Measurements from ENCODE around the gene RFLNA. TPM values are rescaled to one million over a fixed set of nuclear protein-coding genes. Genes with fewer than 3 reads are reported as not detected.

Gene RFLNA, protein sequence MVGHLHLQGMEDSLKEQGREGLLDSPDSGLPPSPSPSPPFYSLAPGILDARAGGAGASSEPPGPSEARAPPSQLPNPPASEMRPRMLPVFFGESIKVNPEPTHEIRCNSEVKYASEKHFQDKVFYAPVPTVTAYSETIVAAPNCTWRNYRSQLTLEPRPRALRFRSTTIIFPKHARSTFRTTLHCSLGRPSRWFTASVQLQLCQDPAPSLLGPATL
- total RNA-seq: not detected

DNA sequence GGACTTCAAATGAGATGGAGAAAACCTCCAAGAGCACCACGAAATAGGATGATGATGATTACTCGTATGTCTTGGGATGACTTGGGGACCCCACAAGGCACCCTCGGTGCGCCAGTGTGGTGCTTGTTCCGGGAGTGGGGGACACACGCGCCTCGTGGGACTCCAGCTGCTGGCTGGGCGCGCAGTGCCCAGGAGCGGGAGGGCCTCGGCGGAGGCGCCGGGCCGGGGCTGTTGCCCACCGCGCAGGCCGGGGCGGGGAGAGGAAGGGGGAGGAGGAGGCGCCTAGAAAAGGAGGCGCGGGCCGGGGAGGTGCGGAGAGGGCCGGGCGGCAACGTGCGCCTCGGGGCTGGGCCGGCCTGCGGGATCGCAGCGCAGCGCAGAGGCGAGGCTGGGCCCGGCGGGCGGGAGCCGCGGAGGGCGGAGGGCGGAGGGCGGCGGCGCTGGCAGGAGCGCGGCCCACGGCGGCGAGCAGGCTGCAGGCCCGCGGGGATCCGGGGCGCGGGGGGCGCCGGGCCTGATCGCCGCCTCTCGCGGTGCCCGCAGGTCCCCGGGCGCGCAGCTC, at the start of gene RFLNA:
Gene RFLNA (plus strand): TSS at position 314 of the 562 bp plus-strand sequence. CDS start 337 bp downstream, outside the sequence.
- CTCF ChIA-PET: no interaction called here
- Mint-ChIP-seq H3K4me3 (no peak within 1 kb of the TSS), H3K9me3 (ENCODE audit: low read depth) (no peaks in the 10 kb centered on the region), H3K36me3 (no peaks in the 10 kb centered on the region), H3K27ac (no peak within 1 kb of the TSS), H3K27me3 (peaks cover 49% of the 10 kb centered on the region), H3K4me1 (peaks cover 1% of the 10 kb centered on the region)
- no peak for ATAC-seq
- DNase-seq: no peak

DNA sequence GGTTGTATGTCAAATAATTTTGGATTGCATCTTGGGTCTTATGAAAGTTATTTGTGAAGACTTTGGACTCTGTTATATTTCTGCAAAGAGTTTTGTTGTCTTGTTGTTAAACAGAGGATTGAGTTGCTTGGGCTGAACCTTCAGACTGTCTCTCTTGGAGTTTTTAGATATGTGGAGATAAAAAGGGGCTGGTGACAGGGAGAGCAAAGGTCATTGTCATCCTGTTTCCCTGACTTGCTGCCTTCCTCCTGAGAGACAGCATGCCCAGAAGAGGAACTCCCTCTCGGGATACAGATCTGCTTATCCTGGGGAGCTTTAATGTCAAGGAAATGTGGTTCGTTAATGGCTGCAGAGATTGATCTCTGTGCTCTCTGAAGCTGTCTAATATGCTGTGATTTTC, 47.6 kb upstream of the RFLNA start:
- no peak for ATAC-seq
- CTCF ChIA-PET: no interaction called here

DNA sequence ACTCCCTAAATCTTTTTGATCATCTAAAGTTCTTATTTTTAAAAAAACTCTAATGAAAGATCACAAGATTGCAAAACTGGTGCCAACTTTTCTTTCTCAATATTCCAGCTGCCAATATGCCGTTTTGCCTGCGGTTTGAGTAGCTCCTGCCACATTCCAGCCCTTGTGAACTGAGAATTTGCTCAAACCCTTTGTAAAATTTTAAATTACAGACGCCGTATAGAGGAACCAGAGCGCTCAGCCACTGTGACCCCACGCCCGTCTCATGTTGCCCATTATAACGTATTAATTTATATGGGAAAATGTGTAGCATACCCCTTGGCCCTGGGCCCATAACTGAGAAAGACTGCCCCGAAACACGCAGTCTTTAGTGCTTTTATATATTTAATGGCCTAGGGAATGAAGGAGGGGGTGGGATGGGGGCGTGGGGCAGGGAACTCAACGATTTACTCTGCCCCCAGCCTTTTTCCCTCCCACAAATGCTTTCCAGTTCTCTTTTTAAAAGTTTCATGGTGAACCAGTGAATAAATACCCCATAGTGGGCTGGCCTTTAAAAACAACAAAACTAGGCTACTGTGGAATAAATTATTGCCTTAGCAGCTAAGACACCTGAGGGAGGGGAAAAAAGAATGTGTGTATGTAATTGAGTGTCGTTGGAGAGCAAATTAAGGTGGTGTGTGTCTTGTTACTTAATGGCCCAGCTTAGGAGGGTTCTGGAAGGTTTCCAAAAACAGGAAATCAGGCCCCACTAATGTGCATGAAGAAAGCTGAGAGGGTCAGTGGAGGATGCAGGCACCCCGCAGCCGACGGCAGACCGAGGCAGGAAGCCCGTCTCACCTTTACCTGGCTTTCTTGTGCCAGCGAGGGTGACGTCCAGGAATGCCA, 45.7 kb upstream of the RFLNA start:
- peaks cover 20% of the 10 kb centered on the region for H3K27me3 Mint-ChIP-seq
- DNase-seq: no peak
- ATAC-seq: no peak
- CTCF ChIA-PET: no interaction called here
- H3K27ac Mint-ChIP-seq: no peak overlapping the region
- no peak overlapping the region for H3K4me3 Mint-ChIP-seq
- no peaks in the 10 kb centered on the region for H3K9me3 Mint-ChIP-seq (ENCODE audit: low read depth)
- H3K4me1 Mint-ChIP-seq: no peaks in the 10 kb centered on the region
- no peaks in the 10 kb centered on the region for H3K36me3 Mint-ChIP-seq

More for the DNA sequence above, 47.6 kb upstream of the RFLNA start:
- Mint-ChIP-seq H3K27ac (no peak overlapping the region), H3K27me3 (peaks cover 20% of the 10 kb centered on the region), H3K9me3 (ENCODE audit: low read depth) (no peaks in the 10 kb centered on the region), H3K4me3 (no peak overlapping the region), H3K36me3 (no peaks in the 10 kb centered on the region), H3K4me1 (no peaks in the 10 kb centered on the region)
- DNase-seq: no peak

DNA sequence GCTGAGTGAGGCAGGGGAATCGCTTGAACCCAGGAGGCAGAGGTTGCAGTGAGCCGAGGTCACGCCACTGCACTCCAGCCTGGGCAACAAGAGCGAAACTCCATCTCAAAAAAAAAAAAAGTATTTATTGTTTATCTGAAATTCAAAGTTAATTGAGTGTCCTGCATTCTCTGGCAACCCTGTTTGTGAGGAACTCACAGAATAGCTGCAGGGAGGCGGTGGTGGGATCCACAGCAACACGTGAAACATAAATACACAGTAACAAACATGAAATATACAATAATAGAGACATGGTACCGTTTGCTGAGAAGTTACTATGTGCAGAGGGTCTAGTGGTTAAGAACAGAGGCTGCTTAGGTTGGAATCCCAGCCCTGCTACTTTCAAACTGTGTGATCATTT, 43.7 kb upstream of the RFLNA start:
- Mint-ChIP-seq H3K9me3 (ENCODE audit: low read depth) (no peaks in the 10 kb centered on the region), H3K4me3 (no peak overlapping the region)
- CTCF ChIA-PET: no interaction called here

DNA sequence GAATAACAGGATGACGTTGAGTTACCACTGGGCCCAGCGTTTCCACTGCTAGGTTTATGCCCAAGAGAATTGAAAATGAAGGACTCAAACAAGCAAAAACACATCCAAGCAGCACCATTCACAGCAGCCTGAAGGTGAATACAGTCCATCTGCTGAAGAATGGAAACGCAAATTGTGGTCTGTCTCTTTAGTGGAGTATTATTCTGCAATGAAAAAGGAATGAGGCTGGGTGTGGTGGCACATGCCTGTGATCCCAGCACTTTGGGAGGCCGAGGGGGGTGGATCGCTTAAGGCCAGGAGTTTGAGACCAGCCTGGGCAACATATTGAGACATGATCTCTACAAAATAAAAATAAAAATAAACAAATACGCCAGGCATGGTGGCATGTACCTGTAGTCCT, 41.9 kb upstream of the RFLNA start:
- CTCF ChIA-PET: no interaction called here
- Mint-ChIP-seq H3K4me3 (no peak overlapping the region), H3K9me3 (ENCODE audit: low read depth) (no peaks in the 10 kb centered on the region), H3K4me1 (no peaks in the 10 kb centered on the region), H3K27ac (no peak overlapping the region), H3K27me3 (peaks cover 25% of the 10 kb centered on the region), H3K36me3 (no peaks in the 10 kb centered on the region)
- DNase-seq (no peak), ATAC-seq (no peak)

More for the DNA sequence above, 43.7 kb upstream of the RFLNA start:
- DNase-seq: no peak
- no peak for ATAC-seq
- Mint-ChIP-seq H3K36me3 (no peaks in the 10 kb centered on the region), H3K27ac (no peak overlapping the region), H3K4me1 (no peaks in the 10 kb centered on the region), H3K27me3 (peaks cover 22% of the 10 kb centered on the region)

DNA sequence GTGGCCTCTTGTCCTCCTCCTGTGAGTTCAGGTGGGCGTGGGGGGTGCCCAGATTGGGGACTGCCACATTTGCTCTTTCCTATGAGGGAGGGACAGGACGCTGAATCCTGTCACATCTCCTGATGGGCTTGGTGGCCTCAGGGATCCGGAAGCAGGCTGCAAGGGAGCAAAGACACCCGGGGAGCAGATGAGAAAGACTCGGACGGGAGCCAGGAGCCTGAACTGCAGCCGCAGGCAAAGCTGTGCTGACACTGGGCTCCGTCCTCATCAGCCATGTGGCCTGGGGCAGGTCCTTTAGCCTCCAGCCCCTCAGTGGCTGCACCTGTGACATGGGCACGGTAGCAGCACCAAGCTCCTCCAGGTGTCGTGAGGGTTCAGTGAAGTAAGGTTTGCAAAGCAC, 40.8 kb upstream of the RFLNA start:
- no peak overlapping the region for H3K4me3 Mint-ChIP-seq
- H3K4me1 Mint-ChIP-seq: no peaks in the 10 kb centered on the region
- peaks cover 28% of the 10 kb centered on the region for H3K27me3 Mint-ChIP-seq
- H3K9me3 Mint-ChIP-seq (ENCODE audit: low read depth): no peaks in the 10 kb centered on the region
- DNase-seq (no peak), ATAC-seq (no peak)
- H3K27ac Mint-ChIP-seq: no peak overlapping the region
- H3K36me3 Mint-ChIP-seq: no peaks in the 10 kb centered on the region
- CTCF ChIA-PET: no interaction called here

DNA sequence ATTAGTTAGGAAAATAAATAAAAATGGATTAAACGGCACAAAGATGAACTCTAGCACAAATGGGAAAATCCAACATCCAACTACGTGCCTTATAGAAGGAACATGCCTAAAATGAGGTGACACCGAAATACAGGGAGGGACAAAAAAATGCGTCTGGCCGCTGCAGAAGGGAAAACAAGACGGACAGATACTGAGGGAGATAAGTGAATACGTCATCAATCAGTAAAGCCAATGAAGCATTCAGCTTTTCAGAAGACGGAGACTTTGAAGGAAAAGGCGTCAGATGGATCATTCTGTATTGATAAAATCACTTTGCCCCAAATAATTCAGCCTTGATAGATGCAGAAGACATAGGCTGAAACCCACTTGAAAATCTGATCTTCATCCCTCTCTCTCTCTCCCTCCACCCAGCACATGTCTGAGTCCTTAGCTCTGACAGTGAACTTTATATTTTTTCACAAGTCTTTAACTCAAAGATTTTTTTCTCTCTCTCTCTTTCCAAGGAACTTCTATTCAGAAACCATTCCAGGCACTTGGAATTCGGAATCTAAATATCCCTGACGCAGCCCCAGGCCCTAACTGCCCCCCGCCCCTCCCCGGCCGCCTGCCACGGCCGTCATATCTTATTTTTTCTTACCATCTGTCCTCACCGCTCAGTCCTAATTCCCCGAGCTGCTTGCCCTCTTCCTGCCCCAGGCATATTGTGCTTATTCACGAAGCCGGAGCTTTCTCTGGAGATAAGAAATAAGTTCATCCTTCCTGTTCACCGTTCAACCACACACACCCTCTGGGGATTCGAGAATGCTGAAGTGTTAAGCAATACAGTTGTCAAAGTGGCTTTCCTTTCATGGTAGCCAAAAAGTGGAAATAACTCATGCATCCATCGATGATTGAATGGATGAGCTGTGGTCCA, 35.5 kb upstream of the RFLNA start:
- Mint-ChIP-seq H3K27ac (no peak overlapping the region), H3K4me1 (peaks cover 2% of the 10 kb centered on the region), H3K27me3 (peaks cover 38% of the 10 kb centered on the region), H3K36me3 (no peaks in the 10 kb centered on the region), H3K9me3 (ENCODE audit: low read depth) (no peaks in the 10 kb centered on the region), H3K4me3 (no peak overlapping the region)
- CTCF ChIA-PET: no interaction called here
- ATAC-seq: no peak
- DNase-seq: no peak

DNA sequence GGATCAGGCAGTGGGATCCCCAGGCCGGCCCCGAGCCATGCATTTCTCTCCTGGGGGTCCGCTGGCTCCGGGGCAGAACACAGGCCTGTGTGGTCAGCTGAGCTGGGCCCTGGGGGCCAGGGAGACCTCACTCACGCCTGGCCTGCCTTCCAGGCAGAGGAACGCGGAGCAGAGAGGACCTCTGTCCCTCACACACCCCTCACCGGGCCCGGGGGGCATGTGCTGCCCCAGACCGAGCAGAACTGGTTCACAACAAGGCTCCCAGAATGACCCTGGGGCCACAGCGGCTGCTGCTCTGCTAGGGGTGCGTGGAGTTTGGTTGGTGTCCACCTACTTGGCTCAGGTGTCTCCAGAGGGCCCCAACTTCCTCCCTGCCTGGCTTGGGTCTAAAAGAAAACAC, 33.0 kb upstream of the RFLNA start:
- DNase-seq (no peak), ATAC-seq (no peak)
- CTCF ChIA-PET: no interaction called here
- H3K27ac Mint-ChIP-seq: no peak overlapping the region
- H3K9me3 Mint-ChIP-seq (ENCODE audit: low read depth): no peaks in the 10 kb centered on the region
- no peaks in the 10 kb centered on the region for H3K36me3 Mint-ChIP-seq
- no peak overlapping the region for H3K4me3 Mint-ChIP-seq
- H3K27me3 Mint-ChIP-seq: peaks cover 39% of the 10 kb centered on the region
- peaks cover 2% of the 10 kb centered on the region for H3K4me1 Mint-ChIP-seq

DNA sequence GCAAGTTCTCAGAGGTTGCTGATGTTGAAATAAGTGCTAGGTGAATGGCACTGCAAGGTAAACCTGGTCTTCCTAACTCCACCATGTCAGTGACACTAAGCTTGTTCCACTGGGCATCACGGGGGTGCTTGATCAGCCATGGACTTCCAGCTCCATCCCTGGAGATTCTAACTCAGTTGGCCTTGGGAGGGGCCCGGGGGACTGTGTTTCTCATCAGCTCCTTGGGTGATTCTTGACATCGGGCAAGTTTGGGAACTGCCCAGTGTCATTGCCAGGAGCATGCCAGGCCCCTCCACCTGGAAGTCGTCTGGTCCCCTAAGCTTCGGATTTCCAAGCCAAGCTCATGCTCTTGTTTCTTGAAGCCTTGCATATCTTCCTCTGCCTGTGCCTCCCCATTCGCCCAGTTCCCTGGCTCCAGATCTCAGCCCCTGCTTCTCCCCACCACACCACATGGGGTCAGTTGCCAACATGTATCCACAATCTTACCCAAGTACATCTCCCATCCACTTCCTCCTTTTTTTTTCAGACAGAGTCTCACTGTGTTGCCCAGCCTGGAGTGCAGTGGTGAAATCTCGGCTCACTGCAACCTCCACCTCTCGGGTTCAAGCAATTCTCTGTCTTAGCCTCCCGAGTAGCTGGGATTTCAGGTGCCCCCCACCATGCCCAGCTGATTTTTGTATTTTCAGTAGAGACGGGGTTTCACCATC, 30.7 kb upstream of the RFLNA start:
- H3K27me3 Mint-ChIP-seq: peaks cover 25% of the 10 kb centered on the region
- H3K4me1 Mint-ChIP-seq: peaks cover 2% of the 10 kb centered on the region

DNA sequence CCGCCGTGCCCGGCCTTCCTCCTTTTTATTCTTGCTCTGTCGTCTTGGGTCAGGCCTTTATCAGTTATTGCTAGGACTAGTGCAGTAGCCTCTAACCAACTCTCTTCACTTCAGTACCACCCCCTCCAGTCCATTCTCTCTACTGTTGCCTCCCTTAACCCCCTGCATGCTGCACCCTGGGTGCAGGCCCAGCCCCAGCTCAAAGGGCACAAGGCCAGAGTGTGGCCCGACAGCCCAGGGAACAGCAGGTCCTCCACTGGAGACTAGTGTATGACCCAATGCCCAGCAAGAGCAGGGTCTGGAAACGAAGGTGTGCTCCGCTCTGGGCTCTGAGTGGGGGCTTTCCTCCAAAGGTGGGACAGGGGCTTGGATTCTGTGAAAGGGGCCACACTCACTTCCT, 30.0 kb upstream of the RFLNA start:
- H3K4me3 Mint-ChIP-seq: no peak overlapping the region
- H3K27me3 Mint-ChIP-seq: peaks cover 19% of the 10 kb centered on the region
- no peak overlapping the region for H3K27ac Mint-ChIP-seq
- ATAC-seq: no peak
- no peak for DNase-seq
- H3K9me3 Mint-ChIP-seq (ENCODE audit: low read depth): no peaks in the 10 kb centered on the region
- no peaks in the 10 kb centered on the region for H3K36me3 Mint-ChIP-seq
- CTCF ChIA-PET: no interaction called here
- peaks cover under 1% of the 10 kb centered on the region for H3K4me1 Mint-ChIP-seq

More for the DNA sequence above, 30.7 kb upstream of the RFLNA start:
- no peaks in the 10 kb centered on the region for H3K9me3 Mint-ChIP-seq (ENCODE audit: low read depth)
- H3K27ac Mint-ChIP-seq: no peak overlapping the region
- CTCF ChIA-PET: no interaction called here
- no peak for DNase-seq
- no peak overlapping the region for H3K4me3 Mint-ChIP-seq
- ATAC-seq: no peak
- no peaks in the 10 kb centered on the region for H3K36me3 Mint-ChIP-seq

DNA sequence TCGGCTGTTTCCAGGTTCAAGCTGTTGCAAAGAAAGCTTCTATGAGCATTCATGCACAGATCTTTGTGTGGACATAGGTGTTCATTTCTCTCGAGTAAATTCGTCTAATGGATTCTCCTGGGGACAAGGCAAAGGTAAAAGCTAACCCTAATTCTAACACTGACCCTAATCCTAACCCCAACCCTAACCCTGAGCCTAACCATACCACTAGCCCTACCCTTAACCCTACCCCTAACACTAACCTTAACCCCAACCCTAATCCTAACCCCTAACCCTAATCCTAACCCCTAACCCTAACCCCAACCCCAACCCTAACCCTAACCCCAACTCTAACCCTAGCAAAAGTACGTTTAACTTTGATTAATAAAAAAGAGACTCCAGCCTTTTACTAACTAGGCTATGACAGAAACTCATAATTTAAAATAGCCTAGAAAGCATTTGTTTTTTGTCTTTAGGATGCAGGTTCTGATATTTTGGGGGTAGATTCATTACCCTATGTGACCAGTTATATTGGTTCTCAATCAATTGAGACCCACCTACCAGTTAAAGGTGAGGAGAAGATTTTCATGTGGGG, 27.6 kb upstream of the RFLNA start:
- DNase-seq (no peak), ATAC-seq (no peak)
- no peaks in the 10 kb centered on the region for H3K9me3 Mint-ChIP-seq (ENCODE audit: low read depth)
- H3K36me3 Mint-ChIP-seq: no peaks in the 10 kb centered on the region
- no peak overlapping the region for H3K27ac Mint-ChIP-seq
- H3K4me3 Mint-ChIP-seq: no peak overlapping the region
- H3K27me3 Mint-ChIP-seq: peaks cover 12% of the 10 kb centered on the region
- CTCF ChIA-PET: no interaction called here
- H3K4me1 Mint-ChIP-seq: no peaks in the 10 kb centered on the region

DNA sequence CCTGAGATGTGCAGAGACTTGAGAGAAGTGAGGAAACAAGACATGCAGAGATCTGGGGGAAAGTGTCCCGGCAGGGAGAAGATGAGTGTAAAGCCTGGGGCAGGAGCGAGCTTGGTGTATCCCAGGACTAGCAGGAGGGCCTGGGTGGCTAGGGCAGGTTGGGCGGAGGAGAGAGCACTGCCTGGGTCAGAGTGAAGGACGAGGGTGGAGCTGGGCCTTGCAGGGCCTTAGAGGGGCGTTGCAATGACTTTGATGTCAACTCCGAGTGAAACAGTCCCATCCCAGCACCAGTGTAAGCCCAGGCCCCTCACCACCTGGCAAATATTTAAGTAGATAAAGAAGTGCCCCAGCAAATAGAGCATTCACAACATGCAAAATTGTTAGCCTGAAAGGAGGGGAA, 24.2 kb upstream of the RFLNA start:
- CTCF ChIA-PET: no interaction called here
- no peaks in the 10 kb centered on the region for H3K36me3 Mint-ChIP-seq
- peaks cover 8% of the 10 kb centered on the region for H3K4me1 Mint-ChIP-seq
- no peak overlapping the region for H3K4me3 Mint-ChIP-seq
- H3K9me3 Mint-ChIP-seq (ENCODE audit: low read depth): no peaks in the 10 kb centered on the region
- ATAC-seq: no peak
- DNase-seq: no peak
- H3K27ac Mint-ChIP-seq: no peak overlapping the region
- H3K27me3 Mint-ChIP-seq: peaks cover 12% of the 10 kb centered on the region
